KMS-11 (cell line): ENCODE data around the gene CPT2.

ENCODE experiments used
- H2AFZ ChIP-seq: fragments of 200-600 bp; sonication (generic); 2 replicates; pipeline ENCODE4 v1.6.1; 2016; ENCODE audit warnings: antibody characterized with exemption, mixed run types, low read depth
- H3K27ac ChIP-seq: fragments of 200-600 bp; sonication (generic); 2 replicates; pipeline ENCODE4 v1.6.1; 2016; ENCODE audit warnings: mild to moderate bottlenecking, mixed run types
- H3K27me3 ChIP-seq: fragments of 200-600 bp; sonication (generic); 2 replicates; pipeline ENCODE4 v1.6.1; 2017; ENCODE audit warnings: mild to moderate bottlenecking, low read depth, mixed run types, moderate library complexity; ENCODE audit not compliant: insufficient read depth
- H3K36me3 ChIP-seq: fragments of 200-600 bp; sonication (generic); 2 replicates; pipeline ENCODE4 v1.6.1; 2017; ENCODE audit warnings: mild to moderate bottlenecking, mixed run types; ENCODE audit not compliant: insufficient read depth
- H3K4me1 ChIP-seq: fragments of 200-600 bp; sonication (generic); 2 replicates; pipeline ENCODE4 v1.6.1; 2016; ENCODE audit warnings: mild to moderate bottlenecking, low read depth, mixed run types; ENCODE audit not compliant: poor library complexity, severe bottlenecking
- H3K4me2 ChIP-seq: fragments of 200-600 bp; sonication (generic); 2 replicates; pipeline ENCODE4 v1.7.0; 2016; ENCODE audit warnings: mild to moderate bottlenecking, mixed run types
- H3K4me3 ChIP-seq: fragments of 200-600 bp; sonication (generic); IDR thresholded peaks from 2 replicates; pipeline ENCODE4 v1.6.1; 2017; ENCODE audit warnings: low read depth, low read length, mixed read lengths; ENCODE audit not compliant: insufficient read depth
- H3K79me2 ChIP-seq: fragments of 200-600 bp; sonication (generic); 2 replicates; pipeline ENCODE4 v1.6.1; 2016; ENCODE audit warnings: low read depth, mixed run types; ENCODE audit not compliant: insufficient read depth
- H3K9ac ChIP-seq: fragments of 200-600 bp; sonication (generic); 2 replicates; pipeline ENCODE4 v1.6.1; 2016; ENCODE audit warnings: mild to moderate bottlenecking, mixed run types
- H4K20me1 ChIP-seq: fragments of 200-600 bp; sonication (generic); 2 replicates; pipeline ENCODE4 v1.6.1; 2016; ENCODE audit warnings: mild to moderate bottlenecking, mixed run types; ENCODE audit not compliant: insufficient read depth
- CTCF ChIP-seq: fragments of 200-600 bp; sonication (generic); conservative IDR thresholded peaks from 2 replicates; pipeline ENCODE4 v1.6.1; 2017; ENCODE audit warnings: low read depth, mild to moderate bottlenecking, antibody characterized with exemption, low read length, moderate library complexity, mixed read lengths

CPT2 gene

GRCh38 chr1:53218201-53218600 is 21.6 kb downstream of the CPT2 start:
- H3K4me2 ChIP-seq, result no peak overlapping the region
- TF ChIP-seq CTCF, result no peak
- no peak overlapping the region for H2AFZ ChIP-seq
- H3K36me3 ChIP-seq, result no peaks in the 10 kb centered on the region
- no peaks in the 10 kb centered on the region for H4K20me1 ChIP-seq
- H3K27ac ChIP-seq, result no peak overlapping the region
- H3K79me2 ChIP-seq, result peaks cover 5% of the 10 kb centered on the region; the same call in 1 of the 2 replicates
- H3K4me1 ChIP-seq, result peaks cover 14% of the 10 kb centered on the region
- no peak overlapping the region for H3K4me3 ChIP-seq
- H3K27me3 ChIP-seq, result no peaks in the 10 kb centered on the region
- H3K9ac ChIP-seq, result no peak overlapping the region

- peak overlapping the region; percentile 90 for H2AFZ ChIP-seq
- no peak overlapping the region for H3K4me3 ChIP-seq
- TF ChIP-seq CTCF, result no peak
- no peaks in the 10 kb centered on the region for H3K36me3 ChIP-seq
- peak overlapping the region; percentile 65; the same call in 1 of the 2 replicates for H3K27ac ChIP-seq
- H3K9ac ChIP-seq, result peak overlapping the region; percentile 71
- H3K79me2 ChIP-seq, result peaks cover 5% of the 10 kb centered on the region; the same call in 1 of the 2 replicates
- peak overlapping the region; percentile 61 for H3K4me2 ChIP-seq
- no peaks in the 10 kb centered on the region for H3K27me3 ChIP-seq
- peaks cover 14% of the 10 kb centered on the region for H3K4me1 ChIP-seq
- no peaks in the 10 kb centered on the region for H4K20me1 ChIP-seq
These were observed 23.1 kb downstream of the CPT2 start for GRCh38 chr1:53219711-53220110.

- H4K20me1 ChIP-seq, result no peaks in the 10 kb centered on the region
- peaks cover 5% of the 10 kb centered on the region; the same call in 1 of the 2 replicates for H3K79me2 ChIP-seq
- H3K4me2 ChIP-seq, result peak within 1 kb of the TSS; percentile 61
- peak within 1 kb of the TSS; percentile 65 for H3K27ac ChIP-seq
- H3K4me1 ChIP-seq, result peaks cover 14% of the 10 kb centered on the region
- no peaks in the 10 kb centered on the region for H3K27me3 ChIP-seq
- TF ChIP-seq CTCF, result no peak
- H3K9ac ChIP-seq, result peak within 1 kb of the TSS; percentile 71
- H2AFZ ChIP-seq, result peak within 1 kb of the TSS; percentile 90
- peak within 1 kb of the TSS; percentile 88 for H3K4me3 ChIP-seq
- no peaks in the 10 kb centered on the region for H3K36me3 ChIP-seq
These were observed 23.7 kb downstream of the CPT2 start, which contains the start of gene CZIB for GRCh38 chr1:53220171-53220961. TSS of gene CZIB (minus strand) at chr1:53220634. CDS start at chr1:53220575, 59 bp downstream.

- H3K27ac ChIP-seq, result peak overlapping the region; percentile 65; the same call in 1 of the 2 replicates
- H3K9ac ChIP-seq, result peak overlapping the region; percentile 71; the same call in 1 of the 2 replicates
- peak overlapping the region; percentile 88 for H3K4me3 ChIP-seq
- no peak for TF ChIP-seq CTCF
- peak overlapping the region; percentile 90 for H2AFZ ChIP-seq
- peaks cover 14% of the 10 kb centered on the region for H3K4me1 ChIP-seq
- no peaks in the 10 kb centered on the region for H3K36me3 ChIP-seq
- H4K20me1 ChIP-seq, result no peaks in the 10 kb centered on the region
- peaks cover 5% of the 10 kb centered on the region; the same call in 1 of the 2 replicates for H3K79me2 ChIP-seq
- no peaks in the 10 kb centered on the region for H3K27me3 ChIP-seq
- H3K4me2 ChIP-seq, result peak overlapping the region; percentile 61
These were observed 24.3 kb downstream of the CPT2 start for GRCh38 chr1:53220962-53221286.
